GM12864 (cell line): ENCODE data around the gene SLC2A5.

Source experiments
- DNase-seq: peaks from one replicate; pipeline ENCODE4 v3.0.0-alpha.2; 2011; ENCODE audit warnings: low read depth
- H3K4me3 ChIP-seq: 2 replicates; pipeline ENCODE4 v1.5.1; 2011; ENCODE audit warnings: mild to moderate bottlenecking, low read depth, low read length, control low read depth
- CTCF ChIP-seq: IDR thresholded peaks from 2 replicates; pipeline ENCODE4 v1.5.1; 2011; ENCODE audit warnings: low read depth, mild to moderate bottlenecking, moderate library complexity, low read length, control low read depth, inconsistent platforms; ENCODE audit errors: missing control alignments

SLC2A5 gene

DNA sequence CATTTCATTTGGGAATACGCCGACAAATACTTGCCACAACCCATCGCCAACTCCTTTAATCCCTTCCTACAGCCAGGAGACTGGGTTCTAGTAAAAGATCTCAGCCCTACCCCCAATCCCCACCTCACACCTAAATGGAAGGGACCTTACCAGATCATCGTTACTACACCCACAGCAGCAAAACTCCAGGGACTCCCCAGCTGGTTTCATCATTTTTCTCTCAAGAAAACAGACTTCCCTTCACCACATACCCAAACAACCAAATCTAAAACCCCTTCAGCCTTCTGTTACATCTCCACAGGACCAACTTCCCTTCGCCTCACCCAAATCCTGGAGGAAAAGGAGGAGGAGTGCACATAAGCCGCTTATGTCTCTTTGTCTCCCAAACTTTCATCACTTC lies 23.7 kb upstream of the SLC2A5 start:
- no peak for DNase-seq
- no peak for TF ChIP-seq CTCF
- H3K4me3 ChIP-seq, result no peak overlapping the region

- TF ChIP-seq CTCF, result no peak
- no peak overlapping the region for H3K4me3 ChIP-seq
- no peak for DNase-seq
Observed at GRCh38 chr1:9088807-9089206, 19.4 kb upstream of the SLC2A5 start.

DNA sequence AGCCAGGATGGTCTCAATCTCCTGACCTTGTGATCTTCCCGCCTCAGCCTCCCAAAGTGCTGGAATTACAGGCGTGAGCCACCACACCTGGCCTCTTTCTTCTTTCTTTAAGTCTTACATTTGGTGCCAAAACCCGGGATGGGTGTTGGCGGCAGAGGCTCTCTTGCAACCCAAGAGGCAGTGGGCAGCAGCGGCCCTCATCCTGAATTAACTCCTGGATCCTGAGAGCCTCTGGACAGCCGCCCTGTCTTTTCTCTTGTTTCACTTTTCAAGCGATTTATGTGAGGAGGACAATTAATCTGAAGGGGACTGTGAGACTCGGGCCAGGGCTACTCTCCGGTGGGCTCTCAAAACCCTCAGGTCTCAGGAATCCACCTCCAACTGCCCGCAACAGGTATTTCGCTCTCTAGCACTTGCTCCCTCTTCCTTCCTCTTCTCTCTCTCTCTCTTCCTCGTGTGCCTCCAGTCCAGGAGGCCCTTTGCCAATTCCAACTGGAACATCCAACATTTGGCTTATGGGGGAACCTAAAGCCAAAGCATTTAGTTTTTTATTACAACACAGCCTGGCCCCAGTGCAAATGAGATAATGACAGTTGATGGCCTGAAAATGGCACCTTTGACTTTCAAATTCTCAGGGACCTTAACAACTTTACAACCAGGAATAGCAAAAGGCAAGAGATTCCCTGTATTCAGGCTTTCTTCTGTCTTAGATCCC lies 18.1 kb upstream of the SLC2A5 start:
- no peak for TF ChIP-seq CTCF
- DNase-seq, result no peak
- H3K4me3 ChIP-seq, result no peak overlapping the region

DNA sequence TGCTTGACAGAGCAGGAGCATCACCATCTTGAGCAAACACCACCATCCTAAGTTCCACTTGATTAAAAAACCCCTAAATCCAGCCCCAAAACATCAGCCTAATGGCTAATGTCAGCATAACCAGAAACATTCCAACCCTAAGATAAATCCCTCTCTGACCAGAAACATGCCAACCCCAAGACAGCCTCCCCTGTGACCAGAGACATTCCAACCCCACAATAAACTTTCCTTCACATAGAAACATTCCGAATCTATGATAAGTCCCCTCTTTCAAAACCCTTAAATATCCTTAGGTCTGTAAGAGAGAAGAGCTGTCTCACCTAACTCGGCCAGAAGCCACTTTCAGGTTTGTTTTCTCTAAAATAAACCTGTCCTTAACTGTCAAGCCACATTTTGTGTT lies 17.4 kb upstream of the SLC2A5 start:
- TF ChIP-seq CTCF, result no peak
- DNase-seq, result no peak
- no peak overlapping the region for H3K4me3 ChIP-seq

DNA sequence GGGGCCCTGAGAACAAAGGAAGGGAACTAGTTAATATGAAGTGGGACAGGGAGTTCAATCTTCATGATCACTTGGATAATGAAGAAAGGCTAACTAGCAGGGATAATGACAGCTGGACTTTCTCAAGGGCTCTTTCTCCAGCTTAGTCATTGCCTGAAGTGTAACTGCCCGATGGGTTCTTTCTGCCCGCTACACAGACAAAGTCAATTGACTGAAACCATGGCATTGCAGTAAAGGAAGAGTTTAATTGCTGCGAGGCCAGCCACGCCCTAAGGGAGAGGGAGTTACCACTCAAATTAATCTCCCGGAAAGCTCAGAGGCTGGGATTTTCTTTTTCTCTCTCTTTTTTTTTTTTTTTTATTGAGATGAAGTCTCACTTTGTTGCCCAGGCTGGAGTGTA lies 16.6 kb upstream of the SLC2A5 start:
- H3K4me3 ChIP-seq, result no peak overlapping the region
- DNase-seq, result no peak
- no peak for TF ChIP-seq CTCF

DNA sequence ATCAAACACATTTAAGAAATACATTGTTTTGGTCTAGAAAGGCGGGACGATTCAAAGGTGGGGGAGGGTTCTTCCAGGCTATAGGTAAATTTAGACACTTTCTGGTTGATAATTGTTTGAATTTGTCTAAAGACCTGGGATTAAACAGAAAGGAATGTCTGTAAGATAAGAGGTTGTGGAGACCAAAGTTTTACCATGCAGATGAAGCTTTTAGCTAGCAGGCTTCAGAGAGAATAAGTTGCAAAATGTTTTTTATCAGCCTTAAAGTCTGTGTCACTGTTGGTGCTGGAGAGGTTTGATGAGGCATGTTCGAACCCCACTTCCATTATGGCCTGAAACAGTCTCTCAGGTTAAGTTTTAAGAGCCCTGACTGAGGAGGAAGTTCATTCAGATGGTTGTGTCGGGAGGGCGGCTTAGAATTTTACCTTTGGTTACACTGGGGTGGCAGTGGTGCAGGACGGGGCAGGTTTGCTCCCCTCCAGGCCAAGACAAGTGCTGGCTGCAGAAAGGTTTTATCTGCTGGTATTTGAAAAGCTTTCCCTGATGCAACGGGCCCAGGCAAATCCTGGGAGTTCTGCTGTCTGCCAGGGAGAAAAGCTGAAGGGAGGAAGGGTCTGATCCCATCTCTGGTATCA lies 16.0 kb upstream of the SLC2A5 start:
- H3K4me3 ChIP-seq, result no peak overlapping the region
- TF ChIP-seq CTCF, result no peak
- DNase-seq, result no peak

GRCh38 chr1:9084906-9085305 lies 15.5 kb upstream of the SLC2A5 start:
- TF ChIP-seq CTCF, result no peak
- DNase-seq, result no peak
- H3K4me3 ChIP-seq, result no peak overlapping the region
